Measurements from ENCODE around the gene XIST.
"Not testable (repeated sequence)": the region's sequence is repeated elsewhere in the genome, so short reads cannot be mapped to it uniquely, and the experiment has no call there.

XIST gene

DNA sequence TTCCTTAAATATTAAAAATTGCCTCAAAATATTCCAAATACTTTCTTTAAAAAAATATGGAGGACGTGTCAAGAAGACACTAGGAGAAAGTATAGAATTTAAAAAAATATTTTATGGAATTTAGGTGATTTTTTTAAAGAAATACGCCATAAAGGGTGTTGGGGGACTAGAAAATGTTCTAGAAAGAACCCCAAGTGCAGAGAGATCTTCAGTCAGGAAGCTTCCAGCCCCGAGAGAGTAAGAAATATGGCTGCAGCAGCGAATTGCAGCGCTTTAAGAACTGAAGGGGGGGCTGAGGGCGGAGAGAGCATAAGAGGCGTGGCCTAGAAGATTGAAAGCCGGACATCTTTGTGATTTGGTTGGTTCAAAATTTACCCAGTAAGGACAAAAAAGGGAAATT is at the start of gene XIST:
TSS of gene XIST (minus strand) at position 248 of the 400 bp plus-strand sequence.
- peak in 1 of 2 donors; percentile 37 for DNase-seq (ENCODE audit: low read depth in 2 of 2, low spot score in 1 of 2)

DNA sequence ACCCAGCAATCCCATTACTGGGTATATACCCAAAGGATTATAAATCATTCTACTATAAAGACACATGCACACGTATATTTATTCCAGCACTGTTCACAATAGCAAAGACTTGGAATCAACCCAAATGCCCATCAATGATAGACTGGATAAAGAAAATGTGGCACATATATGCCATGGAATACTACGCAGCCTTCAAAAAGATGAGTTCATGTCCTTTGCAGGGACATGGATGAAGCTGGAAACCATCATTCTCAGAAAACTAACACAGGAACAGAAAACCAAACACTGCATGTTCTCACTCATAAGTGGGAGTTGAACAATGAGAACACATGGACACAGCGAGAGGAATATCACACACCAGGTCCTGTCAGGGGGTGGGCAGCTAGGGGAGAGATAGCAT is 45.8 kb upstream of the XIST start:
- DNase-seq (ENCODE audit: low read depth in 2 of 2, low spot score in 1 of 2) = not testable (repeated sequence)

GRCh38 chrX:73892515-73893090 is 40.1 kb upstream of the XIST start:
- DNase-seq (ENCODE audit: low read depth in 2 of 2, low spot score in 1 of 2) = not testable (repeated sequence)

DNA sequence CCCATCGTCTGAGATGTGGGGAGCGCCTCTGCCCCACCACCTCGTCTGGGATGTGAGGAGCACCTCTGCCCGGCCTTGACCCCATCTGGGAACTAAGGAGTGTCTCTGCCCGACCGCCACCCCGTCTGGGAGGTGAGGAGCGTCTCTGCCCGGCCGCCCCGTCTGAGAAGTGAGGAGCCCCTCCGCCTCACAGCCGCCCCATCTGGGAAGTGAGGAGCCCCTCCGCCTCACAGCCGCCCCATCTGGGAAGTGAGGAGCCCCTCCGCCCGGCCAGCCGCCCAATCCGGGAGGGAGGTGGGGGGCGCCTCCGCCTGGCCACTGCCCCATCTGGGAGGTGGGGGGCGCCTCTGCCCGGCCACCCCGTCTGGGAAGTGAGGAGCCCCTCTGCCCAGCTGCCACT is 29.7 kb upstream of the XIST start:
- not testable (repeated sequence) for DNase-seq (ENCODE audit: low read depth in 2 of 2, low spot score in 1 of 2)

DNA sequence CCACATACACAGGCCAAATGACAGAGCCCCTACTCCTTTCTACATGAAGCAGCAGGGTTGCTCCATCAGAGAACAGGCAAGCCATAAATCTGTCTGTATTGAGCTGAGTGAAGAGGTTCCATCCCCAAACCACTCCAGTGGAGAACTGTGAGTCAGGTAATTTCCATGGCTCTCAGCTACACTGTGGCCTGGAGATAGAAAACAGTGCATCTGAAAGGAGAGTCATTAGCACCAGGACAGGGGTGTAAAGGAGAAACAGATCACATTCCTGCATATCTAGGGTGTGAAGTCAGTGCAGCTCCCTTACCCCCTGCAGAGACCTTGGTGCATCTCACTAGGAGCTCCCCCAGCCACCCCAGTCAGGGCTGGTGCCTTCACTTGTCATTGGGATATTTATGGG is 25.2 kb upstream of the XIST start:
- DNase-seq (ENCODE audit: low read depth in 2 of 2, low spot score in 1 of 2) = no peak

GRCh38 chrX:73876911-73877310 is 24.4 kb upstream of the XIST start:
- DNase-seq (ENCODE audit: low read depth in 2 of 2, low spot score in 1 of 2) = no peak

DNA sequence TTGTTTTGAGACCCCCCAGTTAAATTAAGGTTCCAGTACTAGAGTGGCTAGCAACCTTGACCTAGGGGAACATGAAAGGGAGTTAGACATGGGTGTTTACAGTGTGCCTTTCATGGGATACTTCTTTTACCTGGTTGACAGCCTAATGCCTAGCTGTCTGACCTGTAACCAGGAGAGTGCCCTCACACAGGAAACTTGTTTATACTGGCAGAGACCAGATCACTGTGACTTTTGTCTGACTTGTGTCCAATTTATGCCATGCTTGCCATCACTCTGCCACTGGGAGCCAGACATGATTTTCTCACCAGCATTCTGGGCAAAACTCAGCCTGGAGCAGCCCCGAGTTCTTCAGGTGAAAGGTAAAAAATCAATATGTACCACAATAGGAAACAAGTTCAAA is 16.4 kb upstream of the XIST start:
- no peak for DNase-seq (ENCODE audit: low read depth in 2 of 2, low spot score in 1 of 2)

GRCh38 chrX:73867144-73867543 is 14.6 kb upstream of the XIST start:
- DNase-seq (ENCODE audit: low read depth in 2 of 2, low spot score in 1 of 2) = no peak

DNA sequence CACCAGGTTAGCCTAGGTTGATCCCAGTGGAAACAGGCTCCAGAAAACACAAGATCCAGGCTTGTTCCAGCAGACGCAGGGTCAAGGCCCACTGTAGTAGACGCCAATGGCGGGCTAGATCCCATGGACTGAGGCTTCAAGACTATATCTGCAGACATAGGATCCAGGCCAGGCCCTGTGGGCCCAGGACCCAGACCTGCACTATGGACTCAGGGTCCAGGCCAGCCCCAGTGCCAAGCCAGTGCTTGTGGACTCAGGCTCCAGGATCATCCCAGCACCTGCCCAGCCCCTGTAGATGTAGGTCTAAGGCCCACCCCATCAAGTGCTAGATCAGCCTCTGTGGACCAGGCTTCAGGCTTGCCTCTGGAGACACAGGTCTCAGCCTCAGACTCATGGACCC is 11.3 kb upstream of the XIST start:
- no peak for DNase-seq (ENCODE audit: low read depth in 2 of 2, low spot score in 1 of 2)

- no peak for DNase-seq (ENCODE audit: low read depth in 2 of 2, low spot score in 1 of 2)
Observed at GRCh38 chrX:73863268-73863667, 10.8 kb upstream of the XIST start.

DNA sequence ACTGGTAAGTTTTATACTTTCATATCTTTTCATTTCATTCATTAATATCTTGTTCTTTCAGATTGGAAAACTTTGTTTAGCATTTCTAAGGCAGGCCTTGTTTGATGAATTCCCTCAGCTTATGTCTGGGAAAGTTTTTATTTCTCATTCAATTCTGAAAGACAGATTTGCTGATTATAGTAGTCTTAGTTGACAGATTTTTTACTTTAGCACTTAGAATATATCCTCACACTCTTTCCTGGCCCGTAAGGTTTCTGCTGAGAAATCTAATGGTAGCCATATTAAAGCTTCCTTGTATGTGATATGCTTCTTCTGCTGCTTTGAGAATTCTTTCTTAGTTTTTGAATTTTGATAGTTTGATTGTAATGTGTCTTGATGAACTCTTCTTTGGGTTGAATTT is 7.1 kb upstream of the XIST start:
- no peak for DNase-seq (ENCODE audit: low read depth in 2 of 2, low spot score in 1 of 2)

GRCh38 chrX:73855546-73855945 is 3.0 kb upstream of the XIST start:
- peak; percentile 26 to 31 for DNase-seq (ENCODE audit: low read depth in 2 of 2, low spot score in 1 of 2)

DNA sequence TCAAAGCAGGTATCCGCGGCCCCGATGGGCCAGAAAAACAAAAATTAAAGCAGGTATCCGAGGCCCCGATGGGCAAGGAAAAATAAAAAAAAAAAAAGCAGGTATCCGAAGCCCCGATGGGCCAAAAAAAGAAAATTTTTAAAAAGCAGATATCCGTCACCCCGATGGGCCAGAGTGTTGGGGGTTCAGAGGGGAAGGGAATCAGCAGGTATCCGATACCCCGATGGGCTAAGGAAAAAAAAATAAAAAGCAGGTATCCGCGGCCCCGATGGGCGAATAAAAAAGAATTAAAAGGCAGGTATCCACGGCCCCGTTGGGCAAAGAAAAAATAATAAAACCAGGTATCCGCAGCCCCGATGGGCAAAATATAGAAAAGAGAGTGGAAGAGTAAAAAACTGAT is 492 bp downstream of the XIST start:
- DNase-seq (ENCODE audit: low read depth in 2 of 2, low spot score in 1 of 2) = no peak

DNA sequence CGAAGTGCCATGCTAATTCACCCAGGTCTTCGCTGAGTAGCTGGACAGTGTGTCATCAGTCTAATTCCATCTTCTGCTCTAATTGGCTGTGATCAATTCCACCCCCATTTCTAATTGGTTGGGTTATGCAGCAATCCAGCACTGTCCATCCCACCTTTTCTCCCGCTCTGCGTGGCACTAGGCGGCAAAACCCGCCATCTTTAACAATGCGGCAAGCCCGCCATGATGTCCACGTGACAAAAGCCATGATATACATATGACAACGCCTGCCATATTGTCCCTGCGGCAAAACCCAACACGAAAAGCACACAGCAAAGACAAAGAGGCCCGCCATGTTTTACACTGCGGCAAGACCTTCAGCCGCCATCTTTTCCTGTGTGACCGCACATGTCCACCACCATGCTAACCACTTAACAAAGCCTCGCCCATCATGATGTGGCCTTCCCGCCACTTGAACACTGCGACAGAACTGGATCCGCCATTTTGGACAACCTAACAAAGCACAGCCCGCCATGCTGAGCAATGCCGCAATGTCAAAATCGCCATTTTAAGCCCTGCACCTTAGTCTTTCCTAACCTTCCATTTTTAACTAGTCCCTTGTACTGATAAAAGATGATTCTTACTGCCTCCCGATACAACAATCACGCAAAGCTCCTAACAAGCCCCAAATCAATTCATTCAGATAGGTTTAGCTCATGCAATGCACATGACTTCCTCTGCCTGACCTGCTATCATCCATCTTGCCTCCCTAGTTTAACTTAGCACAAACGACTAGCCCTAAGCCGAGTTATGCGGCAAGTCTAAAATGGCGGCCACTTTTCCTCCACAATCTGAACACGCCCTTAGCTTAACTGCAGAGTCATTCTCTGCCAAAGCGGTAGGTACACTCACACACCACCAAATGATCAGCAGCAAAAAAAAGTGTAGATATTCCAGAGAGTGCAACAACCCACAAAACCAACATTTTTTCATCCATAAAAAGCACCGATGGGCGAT is 1.2 kb downstream of the XIST start:
- peak in 1 of 2 donors; percentile 32 for DNase-seq (ENCODE audit: low read depth in 2 of 2, low spot score in 1 of 2)

GRCh38 chrX:73850124-73851013 is 2.1 kb downstream of the XIST start:
- no peak for DNase-seq (ENCODE audit: low read depth in 2 of 2, low spot score in 1 of 2)

DNA sequence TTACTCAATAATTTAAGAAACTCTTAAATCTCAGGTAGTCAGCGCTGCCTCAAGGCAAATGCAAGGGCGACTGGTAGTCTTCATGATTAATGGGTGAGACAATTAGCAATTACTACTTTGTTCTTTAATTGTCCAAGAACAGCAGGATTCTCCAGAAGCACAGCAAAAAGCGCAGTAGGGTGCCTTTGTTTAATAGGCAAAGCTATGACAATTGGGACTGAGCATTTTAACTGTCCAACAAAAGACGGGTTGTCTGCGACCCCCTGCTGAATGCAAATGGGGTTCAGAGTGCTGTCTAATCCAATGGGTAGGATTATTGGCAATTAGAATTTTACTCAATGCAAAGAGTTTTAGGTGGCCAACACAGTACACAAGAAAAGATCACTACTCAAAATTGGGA is 3.4 kb downstream of the XIST start:
- DNase-seq (ENCODE audit: low read depth in 2 of 2, low spot score in 1 of 2) = no peak

GRCh38 chrX:73847991-73848390 is 4.5 kb downstream of the XIST start:
- DNase-seq (ENCODE audit: low read depth in 2 of 2, low spot score in 1 of 2) = no peak

DNA sequence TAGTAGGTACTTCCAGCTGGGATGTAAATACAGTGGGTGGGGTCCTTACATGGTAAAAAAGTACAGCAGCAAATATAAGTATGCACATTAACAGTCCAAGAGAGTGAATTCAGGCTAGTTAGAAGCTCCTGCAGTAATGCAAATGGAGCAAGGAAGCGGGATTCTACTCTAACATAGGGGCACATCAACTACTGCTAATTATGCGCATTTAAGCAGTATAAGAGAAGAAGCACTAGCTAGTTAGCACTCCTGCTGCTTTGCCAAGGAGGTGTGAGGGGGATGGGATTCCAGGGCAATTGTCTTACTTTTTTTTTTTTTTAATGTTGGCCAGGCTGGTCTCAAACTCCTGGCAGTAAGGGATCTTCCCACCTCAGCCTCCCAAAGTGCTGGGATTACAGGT is 5.4 kb downstream of the XIST start:
- no peak for DNase-seq (ENCODE audit: low read depth in 2 of 2, low spot score in 1 of 2)

DNA sequence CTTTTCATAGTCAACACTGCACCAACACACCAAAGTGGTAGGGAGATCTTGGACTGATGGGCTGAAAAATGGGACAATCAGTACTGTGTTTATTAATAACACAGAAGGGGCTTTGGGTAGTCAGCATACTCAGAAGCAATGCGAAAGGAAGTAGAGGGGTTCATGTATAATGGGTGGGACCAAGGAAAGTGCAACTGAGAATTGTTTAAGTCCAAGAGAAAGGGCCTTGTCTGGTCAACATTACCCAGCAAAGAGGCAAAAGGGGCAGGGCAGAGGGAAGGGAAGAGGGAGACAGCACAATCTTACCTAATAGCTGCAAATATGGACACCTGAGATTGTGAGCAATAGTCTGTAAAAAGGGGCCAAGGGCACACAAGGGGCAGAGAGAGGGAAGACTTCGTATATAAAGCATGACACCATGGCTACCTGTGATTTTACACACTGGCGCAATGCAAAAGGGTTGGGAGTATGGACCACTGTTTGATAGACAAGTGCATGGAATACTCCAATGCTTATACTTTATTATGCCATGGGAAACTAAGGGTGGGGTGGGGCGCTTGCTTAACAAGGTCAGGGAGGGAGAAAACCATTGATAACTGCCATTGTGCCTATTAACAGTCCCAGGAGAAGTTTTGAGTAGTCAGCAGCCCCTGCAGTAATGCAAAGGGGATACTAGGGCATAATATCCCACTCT is 9.8 kb downstream of the XIST start:
- no peak for DNase-seq (ENCODE audit: low read depth in 2 of 2, low spot score in 1 of 2)

GRCh38 chrX:73841337-73841736 is 11.2 kb downstream of the XIST start:
- DNase-seq (ENCODE audit: low read depth in 2 of 2, low spot score in 1 of 2) = no peak
